Esophagus squamous epithelium (tissue), 5 donors: ENCODE results near the gene MPEG1. TPM values are rescaled to one million over a fixed set of nuclear protein-coding genes. Genes with fewer than 3 reads are reported as not detected.

Experiments
- DNase-seq: peaks from one replicate; lab custom pipeline; 2025; lab: John Stamatoyannopoulos, UW
- H3K27ac ChIP-seq, 4 donors: fragments of 200-600 bp; sonication (generic); one replicate each; pipeline ENCODE4 v1.5.1; 2016 to 2019; ENCODE audit warnings: mild to moderate bottlenecking in 1 of 4
- H3K27me3 ChIP-seq, 4 donors: fragments of 200-600 bp; sonication (generic); 1 replicate in 3 of 4; 2 replicates in 1 of 4; pipeline versions ENCODE4 v1.5.1 to v1.6.0; 2017 to 2021; ENCODE audit warnings: antibody characterized with exemption in 1 of 4
- H3K36me3 ChIP-seq, 3 donors: fragments of 200-600 bp; sonication (generic); one replicate each; pipeline ENCODE4 v1.5.1; 2016 to 2019
- H3K4me1 ChIP-seq, 3 donors: fragments of 200-600 bp; sonication (generic); one replicate each; pipeline ENCODE4 v1.5.1; 2017 to 2019
- H3K4me3 ChIP-seq, 4 donors: fragments of 200-600 bp; sonication (generic); 1 replicate in 3 of 4; 2 replicates in 1 of 4; pipeline ENCODE4 v1.5.1; 2016 to 2019; ENCODE audit warnings: mild to moderate bottlenecking in 2 of 4, moderate library complexity in 1 of 4
- H3K9me3 ChIP-seq, 3 donors: fragments of 200-600 bp; sonication (generic); one replicate each; pipeline ENCODE4 v1.5.1; 2016 to 2019
- CTCF ChIP-seq, 6 experiments: fragments of 450-650 bp in 4 of 6; fragments of 200-600 bp in 2 of 6; sonication (generic) in 2 of 6; IDR thresholded peaks; one replicate each; pipeline ENCODE4 v1.5.1; 2016 to 2019; ENCODE audit warnings: antibody characterized with exemption in 6 of 6, mild to moderate bottlenecking in 4 of 6, moderate library complexity in 4 of 6
- POLR2A ChIP-seq, 4 donors: fragments of 450-650 bp; IDR thresholded peaks; one replicate each; pipeline ENCODE4 v1.6.1; 2017; ENCODE audit warnings: antibody characterized with exemption in 4 of 4, mild to moderate bottlenecking in 4 of 4, moderate library complexity in 3 of 4
- WGBS, 2 donors: methylation state at CpG; one replicate each; pipeline ENCODE4 v1.1.5; 2018; 5-methylcytosine and 5-hydroxymethylcytosine counted together
- intact Hi-C: fragments of 100-400 bp; cut with DNase I; formaldehyde crosslinking; loops from one replicate; pipeline ENCODE4 v1.15.0; 2022
- total RNA-seq, 4 donors: library from RNA; depleted of rRNA; stranded (reverse); fragments of >200 nt; gene quantifications; one replicate each; pipeline ENCODE4 v1.1.0, GENCODE V29; 2016
- donor health status: DM: yes; HTN: yes; CAD: no.

The MPEG1 gene
- total RNA-seq, 4 donors from 2014 or later: 0.04 to 19.5 (median 5.1) TPM

GRCh38 chr11:59247531-59248227, 35.0 kb upstream of the MPEG1 start:
- no peak for DNase-seq
- peaks cover 0 to 8% (median 0%) of the 10 kb centered on the region in 3 donors for H3K4me1 ChIP-seq
- TF ChIP-seq POLR2A (IDR thresholded peaks at IDR 0.05): no peak
- no peak for TF ChIP-seq CTCF (IDR thresholded peaks at IDR 0.05)
- no peak overlapping the region for H3K4me3 ChIP-seq
- peaks cover 0 to 5% (median 0%) of the 10 kb centered on the region in 4 donors for H3K27me3 ChIP-seq
- intact Hi-C loops: no loop called here
- no peaks in the 10 kb centered on the region for H3K36me3 ChIP-seq
- H3K27ac ChIP-seq: peak overlapping the region in 2 of 4 donors; percentile 16 to 21
- 5 to 21% methylated on average over 2 of the region's 2 CpGs for WGBS, 2 donors
- H3K9me3 ChIP-seq: no peaks in the 10 kb centered on the region

GRCh38 chr11:59243633-59244032, 30.9 kb upstream of the MPEG1 start:
- H3K4me3 ChIP-seq: no peak overlapping the region
- TF ChIP-seq CTCF (IDR thresholded peaks at IDR 0.05): no peak
- TF ChIP-seq POLR2A (IDR thresholded peaks at IDR 0.05): no peak
- DNase-seq: no peak
- no peaks in the 10 kb centered on the region for H3K9me3 ChIP-seq
- no peaks in the 10 kb centered on the region for H3K36me3 ChIP-seq
- peaks cover 0 to 5% (median 0%) of the 10 kb centered on the region in 4 donors for H3K27me3 ChIP-seq
- H3K27ac ChIP-seq: no peak overlapping the region
- WGBS, 2 donors: 64 to 93% methylated on average over 1 of the region's 1 CpG
- intact Hi-C loops: no loop called here
- peaks cover 0 to 8% (median 0%) of the 10 kb centered on the region in 3 donors for H3K4me1 ChIP-seq

- Histone ChIP-seq H3K27ac (no peak overlapping the region), H3K36me3 (no peaks in the 10 kb centered on the region), H3K27me3 (peaks cover 0 to 3% (median 0%) of the 10 kb centered on the region in 4 donors), H3K9me3 (no peaks in the 10 kb centered on the region), H3K4me1 (no peaks in the 10 kb centered on the region), H3K4me3 (no peak overlapping the region)
- no peak for TF ChIP-seq POLR2A (IDR thresholded peaks at IDR 0.05)
- TF ChIP-seq CTCF (IDR thresholded peaks at IDR 0.05): no peak
- intact Hi-C loops: no loop called here
- DNase-seq: no peak
Observed at GRCh38 chr11:59240322-59240721, 27.6 kb upstream of the MPEG1 start.

GRCh38 chr11:59226396-59226795, 13.7 kb upstream of the MPEG1 start:
- TF ChIP-seq POLR2A (IDR thresholded peaks at IDR 0.05): no peak
- no peak for TF ChIP-seq CTCF (IDR thresholded peaks at IDR 0.05)
- H3K4me1 ChIP-seq: peaks cover 0 to 20% (median 6%) of the 10 kb centered on the region in 3 donors
- WGBS, 2 donors: 63 to 71% methylated on average over 2 of the region's 2 CpGs
- no peak overlapping the region for H3K4me3 ChIP-seq
- peak overlapping the region in 1 of 4 donors; percentile 25 for H3K27ac ChIP-seq
- H3K9me3 ChIP-seq: no peaks in the 10 kb centered on the region
- intact Hi-C loops: no loop called here
- H3K27me3 ChIP-seq: no peaks in the 10 kb centered on the region
- H3K36me3 ChIP-seq: no peaks in the 10 kb centered on the region
- DNase-seq: no peak

- H3K4me1 ChIP-seq: peaks cover 0 to 20% (median 6%) of the 10 kb centered on the region in 3 donors
- H3K27ac ChIP-seq: peak overlapping the region in 1 of 4 donors; percentile 55
- H3K36me3 ChIP-seq: no peaks in the 10 kb centered on the region
- H3K27me3 ChIP-seq: no peaks in the 10 kb centered on the region
- TF ChIP-seq CTCF (IDR thresholded peaks at IDR 0.05) (no peak), POLR2A (IDR thresholded peaks at IDR 0.05) (no peak)
- no peak for DNase-seq
- WGBS, 2 donors: 52 to 84% methylated on average over 1 of the region's 1 CpG
- intact Hi-C loops: no loop called here
- no peak overlapping the region for H3K4me3 ChIP-seq
- no peaks in the 10 kb centered on the region for H3K9me3 ChIP-seq
Observed at GRCh38 chr11:59225017-59225416, 12.3 kb upstream of the MPEG1 start.
